NCI-H524 treated with DMSO at 0.1 percent for 48 hours (cell line): ENCODE data around the gene MARCOL.
"Not testable (repeated sequence)": the region's sequence is repeated elsewhere in the genome, so short reads cannot be mapped to it uniquely, and the experiment has no call there.

Experiments
- DNase-seq: peaks from one replicate; lab custom pipeline; 2025; lab: John Stamatoyannopoulos, UW

The MARCOL gene

DNA sequence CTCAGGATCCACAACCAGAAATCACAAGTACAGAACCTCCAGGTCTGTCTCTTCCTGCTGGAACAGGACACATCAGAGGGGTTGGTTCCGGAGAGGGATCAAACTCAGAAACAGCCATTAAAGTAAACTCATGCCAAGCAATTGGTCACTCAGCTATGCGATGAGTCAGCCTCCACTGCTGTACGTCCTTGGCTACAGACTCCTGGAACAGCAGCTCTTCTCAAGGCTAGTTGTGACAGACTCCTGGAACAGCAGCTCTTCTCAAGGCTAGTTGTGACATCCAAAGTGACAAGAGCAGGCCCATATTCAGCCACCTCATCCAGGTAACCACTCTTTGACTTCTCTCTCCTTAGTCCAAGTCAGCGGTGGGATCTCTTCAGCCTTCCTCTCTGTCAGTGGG, 30.2 kb downstream of the MARCOL start, which contains the start of gene SPINK13:
Gene SPINK13, plus strand, starts transcription at position 229 of the 400 bp plus-strand sequence. CDS start 1,279 bp downstream, outside the sequence.
- DNase-seq = no peak

DNA sequence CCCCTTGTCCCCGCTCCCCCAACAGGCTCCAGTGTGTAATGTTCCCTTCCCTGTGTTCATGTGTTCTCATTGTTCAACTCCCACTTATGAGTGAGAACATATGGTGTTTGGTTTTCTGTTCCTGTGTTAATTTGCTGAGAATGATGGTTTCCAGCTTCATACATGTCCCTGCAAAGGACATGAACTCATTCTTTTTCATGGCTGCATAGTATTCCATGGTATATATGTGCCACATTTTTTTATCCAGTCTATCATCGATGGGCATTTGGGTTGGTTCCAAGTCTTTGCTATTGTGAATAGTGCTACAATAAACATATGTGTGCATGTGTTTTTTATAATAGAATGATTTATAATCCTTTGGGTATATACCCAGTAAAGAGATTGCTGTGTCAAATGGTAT, 36.8 kb downstream of the MARCOL start:
- DNase-seq = not testable (repeated sequence)

DNA sequence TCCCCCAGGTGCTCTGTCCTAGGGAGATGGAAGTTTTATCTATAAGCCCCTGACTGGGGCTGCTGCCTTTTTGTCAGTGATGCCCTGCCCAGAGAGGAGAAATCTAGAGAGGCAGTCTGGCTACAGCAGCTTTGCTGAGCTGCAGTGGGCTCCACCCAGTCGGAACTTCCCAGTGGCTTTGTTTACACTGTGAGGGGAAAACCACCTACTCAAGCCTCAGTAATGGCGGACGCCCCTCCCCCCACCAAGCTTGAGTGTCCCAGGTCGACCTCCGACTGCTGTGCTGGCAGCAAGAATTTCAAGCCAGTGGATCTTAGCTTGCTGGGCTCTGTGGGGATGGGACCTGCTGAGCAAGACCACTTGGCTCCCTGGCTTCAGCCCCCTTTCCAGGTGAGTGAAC, 42.6 kb downstream of the MARCOL start:
- not testable (repeated sequence) for DNase-seq

DNA sequence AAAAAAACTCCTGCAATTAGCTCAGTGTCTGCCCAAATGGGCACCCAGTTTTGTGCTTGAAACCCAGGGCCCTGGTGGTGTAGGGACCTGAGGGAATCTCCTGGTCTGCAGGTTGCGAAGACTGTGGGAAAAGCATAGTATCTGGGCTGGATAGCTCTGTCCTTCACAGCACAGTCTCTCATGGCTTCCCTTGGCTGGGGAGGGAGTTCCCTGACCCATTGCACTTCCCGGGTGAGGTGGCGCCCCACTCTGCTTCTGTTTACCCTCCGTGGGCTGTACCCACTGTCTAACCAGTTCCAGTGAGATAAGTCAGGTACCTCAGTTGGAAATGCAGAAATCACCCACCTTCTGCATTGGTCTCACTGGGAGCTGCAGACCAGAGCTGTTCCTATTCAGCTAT, 43.0 kb downstream of the MARCOL start:
- DNase-seq = not testable (repeated sequence)

DNA sequence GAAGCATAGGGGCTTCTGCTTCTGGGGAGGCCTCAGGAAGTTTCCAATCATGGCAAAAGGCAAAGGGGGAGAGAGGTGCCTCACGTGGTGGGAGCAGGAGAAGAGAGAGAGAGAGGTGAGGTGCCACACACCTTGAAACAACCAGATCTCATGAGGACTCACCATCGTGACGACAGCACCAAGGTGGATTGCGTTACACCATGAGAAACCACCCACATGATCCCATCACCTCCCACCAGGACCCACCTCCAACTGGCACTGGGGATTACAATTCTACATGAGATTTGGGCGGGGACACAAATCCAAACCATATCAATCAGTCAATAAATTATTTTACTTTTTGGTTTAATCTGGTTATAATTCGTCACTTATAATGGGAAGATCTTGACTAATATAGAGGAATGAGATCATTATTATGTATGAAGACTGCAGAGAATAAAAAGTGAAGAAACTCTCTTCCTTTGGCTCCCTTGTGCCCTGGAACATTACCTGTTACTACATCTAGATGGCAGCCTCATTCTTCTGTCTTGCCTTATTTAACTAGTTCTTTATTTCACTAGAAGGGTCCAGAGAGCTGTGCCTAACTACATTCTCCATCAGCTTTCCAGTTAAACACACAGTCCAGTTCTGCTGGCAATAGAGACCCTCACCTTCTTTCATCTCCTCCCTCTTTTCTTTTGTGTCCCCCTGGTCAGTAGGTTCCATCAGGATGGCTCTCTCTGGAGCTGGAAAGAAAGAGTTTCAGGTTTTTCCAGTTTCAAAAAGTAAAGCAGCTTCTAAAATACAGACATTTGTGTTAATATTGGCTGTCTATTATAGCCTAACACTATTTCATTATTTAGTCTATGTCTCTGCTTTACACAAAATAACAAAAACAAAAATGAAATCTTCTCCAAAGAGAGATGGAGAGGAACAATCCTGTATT, 52.2 kb downstream of the MARCOL start:
- no peak for DNase-seq
